CD4-positive, alpha-beta T cell treated with Interleukin-6 at 100 ng/mL for 8 hours (primary cell): ENCODE measurements around the gene KRT37.
"Not testable (repeated sequence)": the region's sequence is repeated elsewhere in the genome, so short reads cannot be mapped to it uniquely, and the experiment has no call there.

Source experiments
- DNase-seq: peaks from one replicate; pipeline ENCODE4 v3.0.0-alpha.2; 2020; ENCODE audit warnings: mixed read lengths, low spot score

Gene KRT37

GRCh38 chr17:41434415-41434814, 10.0 kb upstream of the KRT37 start:
- no peak for DNase-seq

- no peak for DNase-seq
Observed at GRCh38 chr17:41434005-41434404, 9.6 kb upstream of the KRT37 start.

GRCh38 chr17:41433586-41433985, 9.2 kb upstream of the KRT37 start:
- DNase-seq, result no peak

- not testable (repeated sequence) for DNase-seq
Observed at GRCh38 chr17:41430376-41430775, 6.0 kb upstream of the KRT37 start.

- no peak for DNase-seq
Observed at GRCh38 chr17:41429667-41430066, 5.3 kb upstream of the KRT37 start.

- no peak for DNase-seq
Observed at GRCh38 chr17:41428591-41429291, 4.4 kb upstream of the KRT37 start.

- DNase-seq, result not testable (repeated sequence)
Observed at GRCh38 chr17:41422586-41422985, 1.8 kb downstream of the KRT37 start.

GRCh38 chr17:41421617-41422016, 2.8 kb downstream of the KRT37 start:
- DNase-seq, result no peak

- no peak for DNase-seq
Observed at GRCh38 chr17:41421116-41421515, 3.3 kb downstream of the KRT37 start.

- DNase-seq, result no peak
Observed at GRCh38 chr17:41420134-41420533, 4.3 kb downstream of the KRT37 start.

GRCh38 chr17:41419716-41420115, 4.7 kb downstream of the KRT37 start:
- no peak for DNase-seq

- no peak for DNase-seq
Observed at GRCh38 chr17:41418116-41418860, 6.1 kb downstream of the KRT37 start.

GRCh38 chr17:41417576-41418015, 6.8 kb downstream of the KRT37 start:
- no peak for DNase-seq

GRCh38 chr17:41417127-41417526, 7.3 kb downstream of the KRT37 start:
- DNase-seq, result no peak

- DNase-seq, result no peak
Observed at GRCh38 chr17:41416479-41416878, 7.9 kb downstream of the KRT37 start.

GRCh38 chr17:41415833-41416335, 8.5 kb downstream of the KRT37 start:
- DNase-seq, result no peak

GRCh38 chr17:41415411-41415810, 9.0 kb downstream of the KRT37 start:
- no peak for DNase-seq

- DNase-seq, result no peak
Observed at GRCh38 chr17:41413982-41414381, 10.4 kb downstream of the KRT37 start.

GRCh38 chr17:41413353-41413957, 10.9 kb downstream of the KRT37 start:
- DNase-seq, result no peak

GRCh38 chr17:41411072-41411840, 13.1 kb downstream of the KRT37 start:
- DNase-seq, result no peak

GRCh38 chr17:41407226-41407625, 17.2 kb downstream of the KRT37 start:
- DNase-seq, result no peak

- no peak for DNase-seq
Observed at GRCh38 chr17:41406205-41406604, 18.2 kb downstream of the KRT37 start.
